Calu3 (cell line): ENCODE data around the gene BFSP2. TPM values are rescaled to one million over a fixed set of nuclear protein-coding genes. Genes with fewer than 3 reads are reported as not detected.

Experiments used
- BruUV-seq: library from RNA; stranded (reverse); fragments of 400-500 nt; replicated peaks from 2 replicates; lab custom pipeline; 2021; lab: Mats Ljungman, UMichigan
- CTCF ChIA-PET: fragments of 300-600 bp; sonication (Branson Sonifier 250); formaldehyde crosslinking; loops from one replicate; lab custom pipeline; 2022; ENCODE audit warnings: antibody characterized with exemption; lab: Charles Lee
- DNase-seq: peaks from one replicate; pipeline ENCODE4 v3.0.0; 2022
- H3K27ac Mint-ChIP-seq: one replicate; pipeline ENCODE4 v1.8.0; 2022; ENCODE audit warnings: mixed read lengths; ENCODE audit not compliant: unreplicated experiment
- H3K27me3 Mint-ChIP-seq: one replicate; pipeline ENCODE4 v1.8.0; 2022; ENCODE audit warnings: mixed read lengths; ENCODE audit not compliant: unreplicated experiment
- H3K36me3 Mint-ChIP-seq: one replicate; pipeline ENCODE4 v1.8.0; 2022; ENCODE audit warnings: mild to moderate bottlenecking, moderate library complexity, mixed read lengths; ENCODE audit not compliant: insufficient read depth, unreplicated experiment
- H3K4me1 Mint-ChIP-seq: one replicate; pipeline ENCODE4 v1.8.0; 2022; ENCODE audit warnings: mild to moderate bottlenecking, low read depth, mixed read lengths; ENCODE audit not compliant: unreplicated experiment
- H3K4me3 Mint-ChIP-seq: one replicate; pipeline ENCODE4 v1.8.0; 2022; ENCODE audit warnings: mild to moderate bottlenecking, low read depth, moderate library complexity, mixed read lengths; ENCODE audit not compliant: unreplicated experiment
- H3K9me3 Mint-ChIP-seq: one replicate; pipeline ENCODE4 v1.8.0; 2022; ENCODE audit warnings: low read depth, mixed read lengths; ENCODE audit not compliant: unreplicated experiment
- CTCF ChIP-seq: fragments of 200-600 bp; IDR thresholded peaks from one replicate; pipeline ENCODE4 v1.8.0; 2022; ENCODE audit warnings: antibody characterized with exemption; ENCODE audit not compliant: unreplicated experiment
- intact Hi-C: fragments of 100-400 bp; cut with micrococcal nuclease; formaldehyde crosslinking; loops from one replicate; pipeline ENCODE4 v1.10.0; 2022; ENCODE audit not compliant: unreplicated experiment
- total RNA-seq: library from RNA; stranded (reverse); gene quantifications from 2 replicates; pipeline ENCODE4 v1.2.3, GENCODE V29; 2022

BFSP2 gene
- total RNA-seq, 1 experiment from 2014 or later, result not detected

- no TSS peak for BruUV-seq
- intact Hi-C loops, result no loop called here
- H3K27ac Mint-ChIP-seq, result no peak overlapping the region
- DNase-seq, result no peak
- H3K27me3 Mint-ChIP-seq, result peaks cover 100% of the 10 kb centered on the region
- no peaks in the 10 kb centered on the region for H3K9me3 Mint-ChIP-seq
- no peaks in the 10 kb centered on the region for H3K36me3 Mint-ChIP-seq
- H3K4me1 Mint-ChIP-seq, result no peaks in the 10 kb centered on the region
- CTCF ChIA-PET, result interaction anchor here (1.1 to 1.8 kb wide), 3 partner anchors 9 to 330 kb away, joined by 4 to 9 read pairs (median 5); no protein-coding TSS in a partner anchor
- TF ChIP-seq CTCF, result no peak
- H3K4me3 Mint-ChIP-seq, result no peak overlapping the region
These were observed 28.7 kb upstream of the BFSP2 start for GRCh38 chr3:133371181-133371580.

GRCh38 chr3:133371676-133372075, 28.2 kb upstream of the BFSP2 start:
- Mint-ChIP-seq H3K4me3 (no peak overlapping the region), H3K27ac (no peak overlapping the region), H3K9me3 (no peaks in the 10 kb centered on the region), H3K36me3 (no peaks in the 10 kb centered on the region), H3K27me3 (peaks cover 100% of the 10 kb centered on the region), H3K4me1 (no peaks in the 10 kb centered on the region)
- no TSS peak for BruUV-seq
- CTCF ChIA-PET, result interaction anchor here (1.8 kb wide), 1 partner anchor 330 kb away, joined by 5 read pairs; no protein-coding TSS in a partner anchor
- intact Hi-C loops, result no loop called here
- TF ChIP-seq CTCF, result no peak
- no peak for DNase-seq

GRCh38 chr3:133374708-133375402, 25.0 kb upstream of the BFSP2 start:
- no peak for DNase-seq
- H3K9me3 Mint-ChIP-seq, result no peaks in the 10 kb centered on the region
- H3K4me3 Mint-ChIP-seq, result no peak overlapping the region
- CTCF ChIA-PET, result no interaction called here
- H3K27me3 Mint-ChIP-seq, result peaks cover 98% of the 10 kb centered on the region
- intact Hi-C loops, result no loop called here
- no peaks in the 10 kb centered on the region for H3K36me3 Mint-ChIP-seq
- no peak overlapping the region for H3K27ac Mint-ChIP-seq
- no TSS peak for BruUV-seq
- H3K4me1 Mint-ChIP-seq, result no peaks in the 10 kb centered on the region
- TF ChIP-seq CTCF, result no peak

GRCh38 chr3:133375403-133375745, 24.5 kb upstream of the BFSP2 start:
- H3K27me3 Mint-ChIP-seq, result peaks cover 98% of the 10 kb centered on the region
- H3K9me3 Mint-ChIP-seq, result no peaks in the 10 kb centered on the region
- TF ChIP-seq CTCF, result no peak
- H3K36me3 Mint-ChIP-seq, result no peaks in the 10 kb centered on the region
- no peaks in the 10 kb centered on the region for H3K4me1 Mint-ChIP-seq
- DNase-seq, result no peak
- intact Hi-C loops, result no loop called here
- CTCF ChIA-PET, result no interaction called here
- H3K27ac Mint-ChIP-seq, result no peak overlapping the region
- BruUV-seq, result no TSS peak
- H3K4me3 Mint-ChIP-seq, result no peak overlapping the region
